Activated CD8-positive, alpha-beta memory T cell treated with anti-CD3 and anti-CD28 coated beads for 36 hours (primary cell): Measurements from ENCODE around the gene RTEL1. TPM values are rescaled to one million over a fixed set of nuclear protein-coding genes. Genes with fewer than 3 reads are reported as not detected.
"Not testable (repeated sequence)": the region's sequence is repeated elsewhere in the genome, so short reads cannot be mapped to it uniquely, and the experiment has no call there.

Experiments
- CTCF ChIA-PET: fragments of 350-600 bp; sonication (Branson Sonifier 250); formaldehyde crosslinking; loops from one replicate; lab custom pipeline; 2021; ENCODE audit warnings: antibody characterized with exemption; lab: Charles Lee
- POLR2A ChIA-PET: fragments of 350-600 bp; sonication (Branson Sonifier 250); formaldehyde crosslinking; loops from one replicate; lab custom pipeline; 2021; ENCODE audit warnings: antibody characterized with exemption; lab: Charles Lee
- total RNA-seq, 2 experiments: library from RNA; stranded (reverse); gene quantifications; one replicate each; pipeline ENCODE4 v1.2.3, GENCODE V29; 2021

The RTEL1 gene
- total RNA-seq, 2 experiments from 2014 or later, result 51.2 to 56.8 TPM

- ChIA-PET CTCF (no interaction called here), POLR2A (no interaction called here)
Measured at GRCh38 chr20:63714858-63715257, 56.7 kb downstream of the RTEL1 start.

- ChIA-PET CTCF (no interaction called here), POLR2A (interaction anchor here (0.7 to 1.2 kb wide), 2 partner anchors 20 to 42 kb away, joined by 5 to 6 read pairs; partner anchors contain the start of gene SLC2A4RG)
Measured at GRCh38 chr20:63718996-63719395, 60.9 kb downstream of the RTEL1 start.

GRCh38 chr20:63722967-63723622, 65.0 kb downstream of the RTEL1 start:
- CTCF ChIA-PET, result interaction anchor here (0.9 kb wide), 1 partner anchor 15 kb away, joined by 4 read pairs; the partner anchor contains the start of genes ARFRP1 and ZGPAT
- POLR2A ChIA-PET, result not testable (repeated sequence)

GRCh38 chr20:63730189-63730733, 72.1 kb downstream of the RTEL1 start:
- POLR2A ChIA-PET, CTCF ChIA-PET: not testable (repeated sequence)

- POLR2A ChIA-PET, result interaction anchor here (0.7 kb wide), 1 partner anchor 132 kb away, joined by 4 read pairs; no protein-coding TSS in a partner anchor
- CTCF ChIA-PET, result interaction anchor here (0.7 kb wide), 1 partner anchor 11 kb away, joined by 3 read pairs; no protein-coding TSS in a partner anchor
Measured at GRCh38 chr20:63731410-63731809, 73.3 kb downstream of the RTEL1 start.

GRCh38 chr20:63732118-63733095, 74.3 kb downstream of the RTEL1 start:
- CTCF ChIA-PET, result interaction anchor here (1.2 kb wide), 1 partner anchor 17 kb away, joined by 3 read pairs; no protein-coding TSS in a partner anchor
- POLR2A ChIA-PET, result no interaction called here

- ChIA-PET CTCF (interaction anchor here (1.2 to 1.4 kb wide), 2 partner anchors 17 to 26 kb away, joined by 3 to 5 read pairs; partner anchors contain the start of gene ARFRP1), POLR2A (no interaction called here)
Measured at GRCh38 chr20:63733117-63733516, 75.0 kb downstream of the RTEL1 start.

GRCh38 chr20:63733579-63734081, 75.5 kb downstream of the RTEL1 start:
- CTCF ChIA-PET, result interaction anchor here (1.2 to 1.4 kb wide), 3 partner anchors 12 to 27 kb away, joined by 3 to 5 read pairs (median 3); partner anchors contain the start of gene ARFRP1
- POLR2A ChIA-PET, result no interaction called here

GRCh38 chr20:63734111-63734945, 76.2 kb downstream of the RTEL1 start:
- ChIA-PET CTCF (interaction anchor here (1.2 to 1.4 kb wide), 3 partner anchors 13 to 27 kb away, joined by 3 to 5 read pairs (median 3); partner anchors contain the start of gene ARFRP1), POLR2A (interaction anchor here (3.0 kb wide), 1 partner anchor 26 kb away, joined by 17 read pairs; the partner anchor contains the start of genes ARFRP1 and ZGPAT)

- ChIA-PET CTCF (interaction anchor here (1.1 to 2.1 kb wide), 4 partner anchors 14 to 197 kb away, joined by 3 to 8 read pairs (median 5); partner anchors contain the start of genes ARFRP1, PTK6 and ZGPAT), POLR2A (interaction anchor here (3.0 kb wide), 1 partner anchor 27 kb away, joined by 17 read pairs; the partner anchor contains the start of genes ARFRP1 and ZGPAT)
Measured at GRCh38 chr20:63734946-63735858, 77.1 kb downstream of the RTEL1 start.

- ChIA-PET POLR2A (interaction anchor here (0.5 to 3.0 kb wide), 6 partner anchors 8 to 129 kb away, joined by 3 to 17 read pairs (median 4); partner anchors contain the start of genes ARFRP1, TPD52L2 and ZGPAT), CTCF (interaction anchor here (1.1 to 2.1 kb wide), 8 partner anchors 9 to 244 kb away, joined by 3 to 8 read pairs (median 4); partner anchors contain the start of genes ARFRP1, PTK6 and ZGPAT)
Measured at GRCh38 chr20:63735859-63736718, 78.0 kb downstream of the RTEL1 start, which contains the start of gene LIME1. LIME1 (plus strand) TSS chr20:63736664; CDS start chr20:63737550, 886 bp downstream.

- CTCF ChIA-PET, result interaction anchor here (1.2 to 2.1 kb wide), 8 partner anchors 8 to 243 kb away, joined by 3 to 8 read pairs (median 4); partner anchors contain the start of genes ARFRP1, PTK6 and ZGPAT
- POLR2A ChIA-PET, result interaction anchor here (1.0 to 3.0 kb wide), 3 partner anchors 29 to 128 kb away, joined by 3 to 17 read pairs (median 5); partner anchors contain the start of genes ARFRP1, TPD52L2 and ZGPAT
Measured at GRCh38 chr20:63736893-63737694, 79.0 kb downstream of the RTEL1 start.

- CTCF ChIA-PET, result interaction anchor here (1.2 to 2.1 kb wide), 2 partner anchors 200 to 240 kb away, joined by 3 to 8 read pairs; partner anchors contain the start of gene PTK6
- POLR2A ChIA-PET, result interaction anchor here (3.0 kb wide), 1 partner anchor 30 kb away, joined by 17 read pairs; the partner anchor contains the start of genes ARFRP1 and ZGPAT
Measured at GRCh38 chr20:63737695-63737944, 79.5 kb downstream of the RTEL1 start.

GRCh38 chr20:63737945-63738686, 80.0 kb downstream of the RTEL1 start:
- CTCF ChIA-PET, result interaction anchor here (0.9 to 1.7 kb wide), 5 partner anchors 12 to 239 kb away, joined by 3 to 11 read pairs (median 4); partner anchors contain the start of genes ARFRP1 and ZGPAT
- POLR2A ChIA-PET, result interaction anchor here (1.0 to 1.6 kb wide), 2 partner anchors 30 to 193 kb away, joined by 3 to 9 read pairs; partner anchors contain the start of genes ARFRP1 and ZGPAT
